ENCODE results near the gene PDGFD.

DNA sequence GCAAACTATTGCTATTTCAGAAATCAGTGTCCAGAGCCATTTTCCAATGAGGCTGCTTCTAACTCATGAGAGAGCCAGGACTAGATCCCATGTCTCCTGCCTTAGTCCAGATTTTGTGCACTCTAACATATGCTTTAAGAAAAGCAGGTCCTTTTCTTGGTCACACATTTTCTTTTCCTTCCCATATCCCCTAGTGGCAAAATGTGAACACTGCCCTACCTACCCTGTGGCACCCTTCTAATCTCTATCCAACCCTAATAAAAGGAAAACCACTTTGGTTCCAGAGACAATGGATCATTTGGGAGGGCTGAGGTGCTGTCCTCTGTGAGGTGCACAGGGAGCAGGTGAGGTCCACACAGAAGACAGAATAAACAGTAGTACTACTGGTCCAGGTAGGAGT is 199.6 kb downstream of the PDGFD start:
- TF ChIP-seq, protein P1, sequence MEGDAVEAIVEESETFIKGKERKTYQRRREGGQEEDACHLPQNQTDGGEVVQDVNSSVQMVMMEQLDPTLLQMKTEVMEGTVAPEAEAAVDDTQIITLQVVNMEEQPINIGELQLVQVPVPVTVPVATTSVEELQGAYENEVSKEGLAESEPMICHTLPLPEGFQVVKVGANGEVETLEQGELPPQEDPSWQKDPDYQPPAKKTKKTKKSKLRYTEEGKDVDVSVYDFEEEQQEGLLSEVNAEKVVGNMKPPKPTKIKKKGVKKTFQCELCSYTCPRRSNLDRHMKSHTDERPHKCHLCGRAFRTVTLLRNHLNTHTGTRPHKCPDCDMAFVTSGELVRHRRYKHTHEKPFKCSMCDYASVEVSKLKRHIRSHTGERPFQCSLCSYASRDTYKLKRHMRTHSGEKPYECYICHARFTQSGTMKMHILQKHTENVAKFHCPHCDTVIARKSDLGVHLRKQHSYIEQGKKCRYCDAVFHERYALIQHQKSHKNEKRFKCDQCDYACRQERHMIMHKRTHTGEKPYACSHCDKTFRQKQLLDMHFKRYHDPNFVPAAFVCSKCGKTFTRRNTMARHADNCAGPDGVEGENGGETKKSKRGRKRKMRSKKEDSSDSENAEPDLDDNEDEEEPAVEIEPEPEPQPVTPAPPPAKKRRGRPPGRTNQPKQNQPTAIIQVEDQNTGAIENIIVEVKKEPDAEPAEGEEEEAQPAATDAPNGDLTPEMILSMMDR (IDR thresholded peaks at IDR 0.05), result no peak
- TF ChIP-seq POLR2A (IDR thresholded peaks at IDR 0.05), result no peak

Measured in thyroid gland (tissue), 4 donors.